ENCODE measurements around the gene PKDREJ. TPM values are rescaled to one million over a fixed set of nuclear protein-coding genes. Genes with fewer than 3 reads are reported as not detected.

PKDREJ gene
- total RNA-seq, 2 donors from 2014 or later = under 0.01 to 0.33 TPM

GRCh38 chr22:46286941-46287872 lies 24.1 kb upstream of the PKDREJ start:
- Histone ChIP-seq H3K27me3 (no peaks in the 10 kb centered on the region), H3K36me3 (replicated peaks in 1 of 2; ENCODE audit: insufficient read depth in 1 of 2, low read depth in 2 of 2) (peaks cover 2 to 17% of the 10 kb centered on the region in 2 donors), H3K4me1 (peaks cover 17% of the 10 kb centered on the region), H3K27ac (peak overlapping the region in 3 of 4 donors; percentile 71 to 80 (median 77)), H3K9me3 (no peaks in the 10 kb centered on the region), H3K4me3 (no peak overlapping the region)
- DNase-seq = peak; percentile 78 to 92 (median 86)
- intact Hi-C loops (cut with DNase I) = no loop called here
- ATAC-seq = peak; percentile 90
- TF ChIP-seq CTCF (IDR thresholded peaks at IDR 0.05) = peak in 3 of 7 experiments; percentile 13 to 48 (median 15)
- no peak for TF ChIP-seq POLR2A (IDR thresholded peaks at IDR 0.05)
- WGBS, 2 donors = 49 to 56% methylated on average over 9 to 15 of the region's 15 CpGs

- DNase-seq (no peak), ATAC-seq (no peak)
- Histone ChIP-seq H3K36me3 (replicated peaks in 1 of 2; ENCODE audit: insufficient read depth in 1 of 2, low read depth in 2 of 2) (peaks cover 5 to 24% of the 10 kb centered on the region in 2 donors), H3K4me3 (no peak overlapping the region), H3K27me3 (no peaks in the 10 kb centered on the region), H3K27ac (no peak overlapping the region), H3K9me3 (no peaks in the 10 kb centered on the region), H3K4me1 (peaks cover 17% of the 10 kb centered on the region)
- WGBS, 2 donors = 89 to 95% methylated on average over 3 of the region's 3 CpGs
- TF ChIP-seq POLR2A (IDR thresholded peaks at IDR 0.05) = no peak
- no peak for TF ChIP-seq CTCF (IDR thresholded peaks at IDR 0.05)
- intact Hi-C loops (cut with DNase I) = no loop called here
Measured at GRCh38 chr22:46286006-46286405, 22.9 kb upstream of the PKDREJ start.

- DNase-seq (no peak), ATAC-seq (no peak)
- Histone ChIP-seq H3K27ac (no peak overlapping the region), H3K9me3 (no peaks in the 10 kb centered on the region), H3K27me3 (no peaks in the 10 kb centered on the region), H3K4me1 (peaks cover 7% of the 10 kb centered on the region), H3K4me3 (no peak overlapping the region), H3K36me3 (replicated peaks in 1 of 2; ENCODE audit: insufficient read depth in 1 of 2, low read depth in 2 of 2) (peaks cover 19 to 51% of the 10 kb centered on the region in 2 donors)
- 97% methylated on average over 9 to 12 of the region's 13 CpGs for WGBS, 2 donors
- TF ChIP-seq POLR2A (IDR thresholded peaks at IDR 0.05) (no peak), CTCF (IDR thresholded peaks at IDR 0.05) (no peak)
- intact Hi-C loops (cut with DNase I) = no loop called here
Measured at GRCh38 chr22:46281866-46282678, 18.9 kb upstream of the PKDREJ start.

GRCh38 chr22:46280999-46281623 lies 18.0 kb upstream of the PKDREJ start:
- Histone ChIP-seq H3K36me3 (replicated peaks in 1 of 2; ENCODE audit: insufficient read depth in 1 of 2, low read depth in 2 of 2) (peaks cover 20 to 54% of the 10 kb centered on the region in 2 donors), H3K9me3 (no peaks in the 10 kb centered on the region), H3K4me3 (no peak overlapping the region), H3K27me3 (no peaks in the 10 kb centered on the region), H3K27ac (no peak overlapping the region), H3K4me1 (no peaks in the 10 kb centered on the region)
- intact Hi-C loops (cut with DNase I) = no loop called here
- ATAC-seq (no peak), DNase-seq (no peak)
- 83 to 98% methylated on average over 11 to 18 of the region's 19 CpGs for WGBS, 2 donors
- no peak for TF ChIP-seq POLR2A (IDR thresholded peaks at IDR 0.05)
- no peak for TF ChIP-seq CTCF (IDR thresholded peaks at IDR 0.05)

Data from body of pancreas (tissue), 4 donors.